SK-N-SH treated with all-trans-retinoic acid at 6 μM for 48 hours (cell line): ENCODE measurements around the gene HHATL.

Experiments used
- ARNTL ChIP-seq: fragments of 450-650 bp; formaldehyde crosslinking; IDR thresholded peaks from 2 replicates; pipeline ENCODE4 v1.5.0; 2020; ENCODE audit warnings: low read depth, mild to moderate bottlenecking, moderate library complexity, borderline replicate concordance
- ESRRG ChIP-seq: fragments of 250-450 bp; sonication (Bioruptor Pico); IDR thresholded peaks from 2 replicates; pipeline ENCODE4 v1.6.1; 2021; ENCODE audit warnings: mild to moderate bottlenecking
- ISL1 ChIP-seq: fragments of 250-450 bp; sonication (Bioruptor Pico); IDR thresholded peaks from 2 replicates; pipeline ENCODE4 v2.1.2; 2022; ENCODE audit warnings: mild to moderate bottlenecking, moderate library complexity
- PPARA ChIP-seq: fragments of 250-450 bp; sonication (Bioruptor Pico); IDR thresholded peaks from 2 replicates; pipeline ENCODE4 v1.5.0; 2020; ENCODE audit warnings: mild to moderate bottlenecking, borderline replicate concordance
- RARB ChIP-seq: fragments of 250-450 bp; sonication (Bioruptor Pico); IDR thresholded peaks from 2 replicates; pipeline ENCODE4 v1.8.0; 2021; ENCODE audit warnings: mild to moderate bottlenecking, moderate library complexity
- SNAI2 ChIP-seq: fragments of 250-450 bp; sonication (Bioruptor Pico); IDR thresholded peaks from 2 replicates; pipeline ENCODE4 v1.5.0; 2020; ENCODE audit warnings: mild to moderate bottlenecking, moderate library complexity
- TCF4 ChIP-seq: fragments of 250-450 bp; sonication (Bioruptor Pico); IDR thresholded peaks from 2 replicates; pipeline ENCODE4 v1.8.0; 2021; ENCODE audit warnings: mild to moderate bottlenecking, moderate library complexity, borderline replicate concordance
- TOX ChIP-seq: fragments of 250-450 bp; sonication (Bioruptor Pico); IDR thresholded peaks from 2 replicates; pipeline ENCODE4 v1.8.0; 2021; ENCODE audit warnings: mild to moderate bottlenecking, moderate library complexity, borderline replicate concordance
- ZFP3 ChIP-seq: fragments of 250-450 bp; sonication (Bioruptor Pico); IDR thresholded peaks from 2 replicates; pipeline ENCODE4 v1.5.0; 2020; ENCODE audit warnings: mild to moderate bottlenecking, moderate library complexity
- TF ChIP-seq, protein P1 (sequence below): fragments of 250-450 bp; sonication (Bioruptor Pico); IDR thresholded peaks from 2 replicates; pipeline ENCODE4 v1.5.1; 2020; ENCODE audit warnings: low read depth, mild to moderate bottlenecking, moderate library complexity
- TF ChIP-seq, protein P2 (sequence below): fragments of 250-450 bp; sonication (Bioruptor Pico); IDR thresholded peaks from 2 replicates; pipeline ENCODE4 v1.8.0; 2020; ENCODE audit warnings: mild to moderate bottlenecking, moderate library complexity, borderline replicate concordance
- TF ChIP-seq, protein P3 (sequence below): fragments of 250-450 bp; sonication (Bioruptor Pico); IDR thresholded peaks from 2 replicates; pipeline ENCODE4 v1.5.1; 2021; ENCODE audit warnings: mild to moderate bottlenecking, moderate library complexity

DNA sequence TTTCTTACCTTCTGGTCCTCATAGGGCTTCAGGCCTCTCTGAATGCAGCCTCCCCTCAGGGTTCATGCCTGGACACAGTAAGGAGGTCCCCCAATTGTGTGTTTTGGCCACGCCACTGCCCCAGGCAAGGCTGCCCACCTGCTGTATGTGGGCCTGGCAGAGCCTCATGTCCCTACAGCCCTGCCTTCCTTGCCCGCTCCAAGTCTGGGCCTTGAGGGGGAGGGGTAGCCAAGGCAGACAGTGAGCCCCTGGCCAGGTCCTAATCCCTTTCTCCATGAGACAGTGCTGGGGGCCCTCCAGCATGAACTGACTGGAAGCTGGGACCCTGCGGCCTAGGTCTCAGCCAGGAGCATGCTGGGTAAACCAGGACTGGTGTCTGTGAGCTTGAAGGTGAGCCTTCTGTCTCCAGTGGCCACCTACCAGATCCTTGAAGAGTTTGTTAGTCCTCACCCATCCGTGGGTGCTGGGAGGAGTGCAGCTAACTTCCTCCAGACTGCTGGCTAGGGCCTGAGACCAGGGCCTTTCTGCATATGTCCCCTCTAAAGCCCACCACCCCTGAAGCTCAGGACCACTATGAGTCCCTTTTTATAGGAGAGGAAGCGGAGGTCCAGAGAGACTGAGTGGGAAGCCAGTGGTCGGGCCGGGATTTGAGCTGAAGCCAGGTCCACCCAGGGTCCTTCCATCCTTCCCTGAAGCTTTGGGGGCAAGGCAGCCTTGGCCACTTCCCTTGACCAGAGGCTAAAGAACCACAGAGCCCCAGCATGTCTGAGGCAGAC is 40.4 kb downstream of the HHATL start:
- TF ChIP-seq TCF4 (CRISPR knock-in tag) (no peak), RARB (CRISPR knock-in tag) (no peak), SNAI2 (no peak), ZFP3 (CRISPR knock-in tag) (no peak), ARNTL (CRISPR knock-in tag) (no peak), ESRRG (CRISPR knock-in tag) (no peak), ISL1 (no peak), TOX (CRISPR knock-in tag) (no peak), PPARA (no peak)
- TF ChIP-seq, protein P1, sequence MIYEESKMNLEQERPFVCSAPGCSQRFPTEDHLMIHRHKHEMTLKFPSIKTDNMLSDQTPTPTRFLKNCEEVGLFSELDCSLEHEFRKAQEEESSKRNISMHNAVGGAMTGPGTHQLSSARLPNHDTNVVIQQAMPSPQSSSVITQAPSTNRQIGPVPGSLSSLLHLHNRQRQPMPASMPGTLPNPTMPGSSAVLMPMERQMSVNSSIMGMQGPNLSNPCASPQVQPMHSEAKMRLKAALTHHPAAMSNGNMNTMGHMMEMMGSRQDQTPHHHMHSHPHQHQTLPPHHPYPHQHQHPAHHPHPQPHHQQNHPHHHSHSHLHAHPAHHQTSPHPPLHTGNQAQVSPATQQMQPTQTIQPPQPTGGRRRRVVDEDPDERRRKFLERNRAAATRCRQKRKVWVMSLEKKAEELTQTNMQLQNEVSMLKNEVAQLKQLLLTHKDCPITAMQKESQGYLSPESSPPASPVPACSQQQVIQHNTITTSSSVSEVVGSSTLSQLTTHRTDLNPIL, result no peak
- TF ChIP-seq, protein P2, sequence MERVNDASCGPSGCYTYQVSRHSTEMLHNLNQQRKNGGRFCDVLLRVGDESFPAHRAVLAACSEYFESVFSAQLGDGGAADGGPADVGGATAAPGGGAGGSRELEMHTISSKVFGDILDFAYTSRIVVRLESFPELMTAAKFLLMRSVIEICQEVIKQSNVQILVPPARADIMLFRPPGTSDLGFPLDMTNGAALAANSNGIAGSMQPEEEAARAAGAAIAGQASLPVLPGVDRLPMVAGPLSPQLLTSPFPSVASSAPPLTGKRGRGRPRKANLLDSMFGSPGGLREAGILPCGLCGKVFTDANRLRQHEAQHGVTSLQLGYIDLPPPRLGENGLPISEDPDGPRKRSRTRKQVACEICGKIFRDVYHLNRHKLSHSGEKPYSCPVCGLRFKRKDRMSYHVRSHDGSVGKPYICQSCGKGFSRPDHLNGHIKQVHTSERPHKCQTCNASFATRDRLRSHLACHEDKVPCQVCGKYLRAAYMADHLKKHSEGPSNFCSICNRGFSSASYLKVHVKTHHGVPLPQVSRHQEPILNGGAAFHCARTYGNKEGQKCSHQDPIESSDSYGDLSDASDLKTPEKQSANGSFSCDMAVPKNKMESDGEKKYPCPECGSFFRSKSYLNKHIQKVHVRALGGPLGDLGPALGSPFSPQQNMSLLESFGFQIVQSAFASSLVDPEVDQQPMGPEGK (CRISPR knock-in tag), result no peak
- TF ChIP-seq, protein P3, sequence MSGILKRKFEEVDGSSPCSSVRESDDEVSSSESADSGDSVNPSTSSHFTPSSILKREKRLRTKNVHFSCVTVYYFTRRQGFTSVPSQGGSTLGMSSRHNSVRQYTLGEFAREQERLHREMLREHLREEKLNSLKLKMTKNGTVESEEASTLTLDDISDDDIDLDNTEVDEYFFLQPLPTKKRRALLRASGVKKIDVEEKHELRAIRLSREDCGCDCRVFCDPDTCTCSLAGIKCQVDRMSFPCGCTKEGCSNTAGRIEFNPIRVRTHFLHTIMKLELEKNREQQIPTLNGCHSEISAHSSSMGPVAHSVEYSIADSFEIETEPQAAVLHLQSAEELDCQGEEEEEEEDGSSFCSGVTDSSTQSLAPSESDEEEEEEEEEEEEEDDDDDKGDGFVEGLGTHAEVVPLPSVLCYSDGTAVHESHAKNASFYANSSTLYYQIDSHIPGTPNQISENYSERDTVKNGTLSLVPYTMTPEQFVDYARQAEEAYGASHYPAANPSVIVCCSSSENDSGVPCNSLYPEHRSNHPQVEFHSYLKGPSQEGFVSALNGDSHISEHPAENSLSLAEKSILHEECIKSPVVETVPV, result no peak
